HG03558 (cell line): ENCODE data around the gene UQCRH.

Experiments
- ATAC-seq: cut with Tn5 transposase; IDR thresholded peaks from one replicate; pipeline ENCODE4 v1.9.1; 2021; ENCODE audit warnings: moderate number of reproducible peaks; ENCODE audit not compliant: unreplicated experiment; ENCODE audit errors: extremely low read depth

The UQCRH gene

DNA sequence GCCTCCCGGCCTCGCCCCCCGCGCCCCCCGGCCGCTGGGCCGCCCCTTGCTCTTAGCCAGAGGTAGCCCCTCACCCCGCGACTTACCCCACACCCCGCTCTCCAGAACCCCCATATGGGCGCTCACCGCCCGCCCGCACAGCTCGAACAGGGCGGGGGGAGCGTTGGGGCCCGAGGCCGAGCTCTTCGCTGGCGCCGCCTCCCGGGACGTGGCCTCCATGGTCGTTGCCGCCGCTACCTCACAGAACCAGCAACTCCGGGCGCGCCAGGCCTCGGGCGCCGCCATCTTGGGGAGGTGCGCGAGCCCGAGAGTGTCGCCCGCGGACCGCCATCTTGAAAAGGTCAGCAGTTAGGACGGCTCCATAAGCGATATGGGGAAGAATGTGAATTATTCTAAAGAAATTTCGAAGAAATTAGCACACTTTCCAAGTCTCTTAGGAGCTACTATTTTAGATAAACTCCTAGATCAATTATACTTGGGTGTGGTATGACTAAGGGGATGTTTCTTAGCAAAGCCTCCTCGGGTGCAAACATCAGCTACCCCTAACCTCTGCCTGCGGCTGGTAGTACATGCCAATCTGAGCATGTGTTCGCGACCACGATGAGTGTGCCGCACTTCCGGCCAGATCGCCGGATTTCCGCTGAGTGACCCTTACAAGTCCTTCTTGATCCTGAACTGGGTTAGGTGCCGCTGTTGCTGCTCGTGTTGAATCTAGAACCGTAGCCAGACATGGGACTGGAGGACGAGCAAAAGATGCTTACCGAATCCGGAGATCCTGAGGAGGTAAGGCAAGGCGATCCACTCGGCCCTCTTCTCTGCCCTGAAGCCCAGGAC, at the start of gene UQCRH, which contains the start of gene LRRC41:
Gene UQCRH (plus strand): TSS at position 661 of the 834 bp plus-strand sequence. CDS start 69 bp downstream, at position 730.
Gene LRRC41 (minus strand): TSS at position 579 of the 834 bp plus-strand sequence. CDS start 294 bp downstream, at position 285.
- ATAC-seq = peak; percentile 67

DNA sequence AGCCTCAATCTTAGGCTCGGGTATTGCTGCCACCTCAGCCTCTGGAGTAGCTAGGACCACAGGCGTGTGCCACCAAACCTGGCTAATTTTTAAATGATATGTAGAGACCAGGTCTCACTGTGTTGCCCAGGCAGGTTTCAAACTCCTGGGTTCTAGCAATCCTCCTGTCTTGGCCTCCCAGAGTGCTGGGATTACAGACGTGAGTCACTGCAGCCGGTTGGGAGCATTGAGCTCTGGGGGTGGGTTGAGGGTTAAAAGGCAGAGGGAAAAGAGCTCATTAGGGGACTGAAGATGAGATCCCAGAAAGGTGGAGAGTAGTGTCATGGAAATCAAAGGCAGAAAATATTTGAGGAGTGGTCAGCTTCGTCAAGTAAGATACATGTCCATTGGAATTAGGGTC, 48.8 kb upstream of the UQCRH start:
- no peak for ATAC-seq

- ATAC-seq = no peak
Observed at GRCh38 chr1:46256523-46256922, 47.0 kb upstream of the UQCRH start.

DNA sequence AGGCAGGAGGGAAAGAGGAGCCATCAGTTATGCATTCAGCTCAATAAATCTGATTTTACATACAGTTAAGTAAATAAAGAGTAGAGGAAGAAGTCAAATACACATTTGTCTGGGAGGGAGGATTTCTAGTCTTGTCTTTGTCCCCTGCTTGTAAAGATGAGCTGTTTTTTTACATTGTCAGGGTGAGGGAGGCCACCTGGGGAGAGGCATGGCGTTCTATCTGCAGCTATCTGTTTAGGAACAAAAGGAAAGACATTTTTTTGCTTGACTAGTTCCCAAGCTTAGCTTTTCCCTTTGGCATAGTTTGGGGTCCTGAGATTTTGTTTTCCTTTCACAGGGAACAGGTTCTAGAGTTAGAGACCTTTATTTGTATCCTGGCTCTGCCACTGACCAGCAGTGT, 41.0 kb upstream of the UQCRH start:
- no peak for ATAC-seq

DNA sequence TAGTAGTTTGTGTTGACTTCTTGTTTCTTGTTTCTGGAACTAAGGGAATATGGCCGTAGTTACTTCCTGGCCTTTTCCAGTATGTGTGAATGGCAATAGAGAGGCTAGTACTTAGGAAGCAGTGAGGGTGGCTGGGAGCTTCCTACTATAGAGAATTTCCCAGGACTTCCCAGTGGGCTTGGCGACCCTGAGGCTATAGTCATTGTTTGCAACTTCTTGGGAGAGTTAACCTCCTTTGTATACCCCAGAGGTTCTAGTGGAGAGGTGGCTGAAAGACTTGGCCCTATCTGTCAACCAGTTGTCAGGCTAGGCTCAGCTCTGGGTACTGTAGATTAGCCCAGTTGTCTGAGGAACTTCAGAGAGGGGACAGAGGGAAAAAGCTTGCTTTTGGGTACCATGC, 40.4 kb upstream of the UQCRH start:
- ATAC-seq = no peak

DNA sequence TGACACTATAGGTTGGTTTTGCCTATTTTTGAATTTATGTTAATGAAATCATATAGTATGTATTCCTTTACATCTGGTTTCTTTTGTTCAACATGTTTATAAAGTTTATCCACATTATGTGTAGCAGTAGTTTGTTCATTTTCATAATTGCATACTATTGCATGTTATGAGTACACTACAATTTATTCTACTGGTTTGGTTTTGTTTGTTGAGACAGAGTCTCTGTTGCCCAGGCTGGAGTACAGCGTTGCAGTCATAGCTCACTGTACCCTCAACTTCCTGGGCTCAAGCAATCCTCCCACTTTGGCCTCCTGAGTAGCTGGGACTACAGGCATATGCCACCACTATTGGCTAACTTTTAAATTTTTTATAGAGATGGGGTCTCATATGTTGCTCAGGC, 34.9 kb upstream of the UQCRH start:
- ATAC-seq = no peak

GRCh38 chr1:46274225-46275029, 29.1 kb upstream of the UQCRH start:
- ATAC-seq = no peak

GRCh38 chr1:46275030-46275337, 28.5 kb upstream of the UQCRH start:
- ATAC-seq = no peak

DNA sequence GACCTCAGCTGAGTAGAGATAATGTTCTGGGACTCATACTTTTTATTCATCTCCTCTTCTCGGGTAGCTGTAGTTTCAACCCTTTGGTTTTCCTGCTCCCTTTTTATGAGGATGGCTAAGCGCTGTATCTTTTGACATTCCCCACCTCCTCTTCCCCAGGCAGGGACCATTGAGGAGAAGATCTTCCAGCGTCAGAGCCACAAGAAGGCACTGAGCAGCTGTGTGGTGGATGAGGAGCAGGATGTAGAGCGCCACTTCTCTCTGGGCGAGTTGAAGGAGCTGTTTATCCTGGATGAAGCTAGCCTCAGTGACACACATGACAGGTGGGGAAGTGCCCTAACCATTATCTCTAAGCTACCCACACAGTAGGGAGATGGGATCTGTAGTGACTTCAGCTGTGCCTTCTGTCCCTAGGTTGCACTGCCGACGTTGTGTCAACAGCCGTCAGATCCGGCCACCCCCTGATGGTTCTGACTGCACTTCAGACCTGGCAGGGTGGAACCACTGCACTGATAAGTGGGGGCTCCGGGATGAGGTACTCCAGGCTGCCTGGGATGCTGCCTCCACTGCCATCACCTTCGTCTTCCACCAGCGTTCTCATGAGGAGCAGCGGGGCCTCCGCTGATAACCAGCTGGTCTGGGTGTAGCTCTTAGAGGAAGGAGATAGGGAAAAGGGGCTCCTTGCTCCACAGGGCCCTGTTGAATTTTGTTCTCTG, 25.7 kb upstream of the UQCRH start:
- ATAC-seq = no peak

GRCh38 chr1:46278807-46279206, 24.7 kb upstream of the UQCRH start:
- no peak for ATAC-seq

DNA sequence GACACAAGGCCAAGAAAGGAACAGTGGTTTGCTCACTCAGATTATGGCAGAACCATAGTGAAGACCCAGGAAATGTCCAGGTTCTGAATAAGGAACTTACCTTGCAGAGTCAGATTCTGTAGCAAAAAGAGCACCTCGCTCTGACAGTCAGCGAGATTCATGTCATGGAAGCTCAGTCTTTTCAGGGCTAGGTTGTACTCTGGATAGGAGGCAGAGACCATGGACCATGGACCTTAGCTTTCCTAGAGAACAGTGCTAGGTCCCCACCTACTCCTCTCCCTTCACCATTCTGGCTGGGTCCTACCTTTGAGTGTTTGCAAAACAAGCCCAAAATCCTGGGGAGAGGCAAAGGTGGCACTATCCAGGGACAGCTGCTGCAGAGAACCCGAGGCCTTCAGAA, 23.4 kb upstream of the UQCRH start:
- no peak for ATAC-seq

DNA sequence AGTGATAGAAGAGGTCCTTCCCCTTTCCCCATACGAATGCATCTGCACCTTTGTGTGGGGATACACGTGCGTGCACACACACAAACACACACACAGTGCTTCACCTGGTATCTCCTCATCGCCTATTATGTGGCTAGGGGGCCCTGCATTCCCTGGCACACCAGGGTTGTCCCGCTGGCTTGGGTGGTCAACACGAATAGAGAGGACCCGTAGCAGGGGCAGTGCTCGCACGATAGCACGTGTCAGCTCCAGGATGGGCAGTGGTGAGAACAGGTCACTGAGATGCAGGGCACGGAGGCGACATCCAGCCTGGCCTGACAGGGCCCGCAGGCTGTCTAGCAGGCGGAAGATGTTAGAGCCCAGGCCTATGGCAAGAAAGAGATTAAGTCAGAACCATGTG, 22.5 kb upstream of the UQCRH start:
- ATAC-seq = no peak

DNA sequence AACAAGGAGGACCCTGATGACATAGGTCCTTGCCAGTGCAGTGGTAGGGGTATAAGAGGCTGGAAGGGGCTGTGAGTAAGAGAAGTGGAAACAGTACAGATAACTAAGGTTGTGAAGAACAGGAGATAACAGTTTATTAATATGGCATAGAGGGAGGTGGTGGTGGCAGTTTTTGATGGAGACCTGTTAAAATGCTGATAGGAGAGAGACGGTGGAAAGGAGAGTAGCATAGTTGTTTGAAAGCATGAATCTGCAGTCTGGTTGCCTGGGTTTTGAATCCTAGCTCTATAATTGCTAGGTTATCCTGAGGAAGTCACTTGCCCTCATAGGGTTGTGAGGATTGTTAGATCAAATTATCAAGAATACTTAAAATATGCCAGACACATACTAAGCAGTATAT, 19.4 kb upstream of the UQCRH start:
- no peak for ATAC-seq

DNA sequence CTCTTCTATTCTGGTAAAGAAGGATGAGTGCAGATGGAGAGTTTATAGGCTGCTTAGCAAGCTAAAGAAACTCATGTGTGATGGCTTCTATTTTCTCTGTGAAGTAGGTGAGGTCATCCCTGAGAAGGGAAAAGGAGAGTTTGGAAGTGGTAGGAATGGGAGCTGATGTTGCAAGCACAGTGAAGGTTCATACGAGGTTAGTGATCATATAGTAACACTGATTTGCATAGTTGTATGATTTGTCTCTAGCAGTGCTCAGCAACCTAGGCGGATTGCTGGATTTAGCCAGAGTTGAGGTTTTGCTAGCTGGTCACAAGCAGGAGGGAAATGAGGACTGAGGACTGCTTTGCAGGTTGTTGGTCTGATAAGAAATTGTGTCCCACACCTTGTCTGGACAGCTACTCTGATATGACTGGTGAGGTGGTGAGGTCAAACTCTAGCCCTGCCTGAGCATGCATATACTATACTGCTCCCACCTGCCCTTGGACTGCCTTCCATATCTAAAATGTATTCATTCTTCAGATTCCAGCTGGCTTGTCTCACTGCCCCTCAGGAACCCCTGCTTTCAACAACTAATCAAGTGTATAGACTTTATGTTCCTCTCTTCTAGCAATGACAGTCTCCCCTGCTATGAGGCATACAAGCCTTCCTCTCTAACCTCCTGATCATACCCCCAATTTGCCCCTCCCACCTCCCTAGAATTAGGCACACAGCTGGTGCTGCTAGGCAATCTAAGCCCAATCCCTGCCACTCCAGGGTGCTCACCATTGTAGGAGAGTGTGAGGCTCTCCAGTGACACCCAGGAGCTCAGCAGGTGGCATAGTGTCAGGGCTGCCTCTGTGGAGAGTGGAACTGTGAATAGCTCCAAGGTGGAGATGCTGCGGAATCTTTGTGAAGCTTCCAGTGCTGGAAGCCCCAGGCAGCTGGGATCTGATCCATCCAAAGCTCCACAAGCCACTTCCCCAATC, 18.6 kb upstream of the UQCRH start:
- no peak for ATAC-seq

DNA sequence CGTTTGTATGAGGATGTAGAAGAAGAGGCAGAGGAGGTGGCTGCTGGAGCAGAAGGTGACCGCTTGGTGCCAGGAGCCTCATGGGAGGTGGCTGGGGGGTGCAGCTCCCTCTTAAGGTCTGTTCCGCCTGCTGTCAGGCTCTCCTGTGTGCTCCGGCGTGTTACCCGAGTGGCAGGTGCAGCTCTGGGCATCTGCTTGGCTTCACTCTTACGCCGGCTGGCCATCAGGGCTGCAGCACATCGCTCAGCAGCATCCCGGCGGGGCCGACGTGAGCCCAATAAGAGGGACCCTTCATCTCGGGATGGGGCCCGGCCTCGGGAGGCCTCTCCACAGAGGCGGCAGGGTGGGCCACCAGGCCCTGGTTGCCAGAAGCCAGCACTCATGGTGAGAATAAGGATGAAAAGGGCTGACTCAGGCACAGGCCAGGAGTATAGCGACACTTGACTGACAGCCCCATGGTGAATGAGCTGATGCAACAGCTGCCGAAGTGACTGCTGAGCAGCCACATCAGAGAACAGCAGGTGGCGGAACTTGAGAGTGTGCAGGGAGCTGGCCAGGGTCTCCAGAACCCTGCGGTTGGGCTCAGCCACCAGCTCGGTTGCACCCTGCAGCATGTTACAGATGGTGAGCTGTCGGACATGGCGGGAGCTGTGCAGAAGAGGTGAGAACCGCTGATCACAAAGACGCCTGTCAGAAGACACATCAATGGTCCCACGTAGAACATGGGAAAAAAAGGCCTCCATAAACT, 17.6 kb upstream of the UQCRH start:
- no peak for ATAC-seq

DNA sequence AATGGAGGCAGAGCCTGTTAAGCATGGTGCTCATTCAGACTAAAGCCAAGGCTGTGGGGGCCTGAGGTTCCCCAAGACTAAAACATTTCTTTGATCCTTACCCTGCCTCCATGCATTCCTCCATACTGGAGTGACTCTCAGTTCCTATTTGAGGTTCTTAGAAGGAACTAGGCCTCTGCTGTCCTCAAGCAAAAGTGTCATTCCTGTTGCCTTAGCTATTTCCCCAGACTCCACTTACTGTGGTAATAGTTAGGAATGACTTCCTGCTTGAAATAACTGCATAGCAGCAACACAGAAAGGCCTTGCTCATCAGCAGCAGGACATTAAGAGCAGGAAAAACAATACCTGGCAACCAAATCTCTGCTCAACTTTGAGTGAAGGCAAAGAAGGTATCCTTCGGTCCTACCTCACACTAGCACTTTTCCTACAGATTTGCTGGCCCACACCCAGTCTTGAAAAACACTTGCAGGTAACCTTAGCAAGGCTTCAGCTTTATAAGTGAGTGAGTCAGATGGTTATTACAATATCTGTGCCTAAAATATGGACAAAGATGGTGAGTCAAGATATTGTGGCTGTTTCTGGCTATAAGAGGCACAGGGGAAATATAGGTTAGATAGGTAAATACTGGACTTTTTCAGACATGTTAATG, 14.9 kb upstream of the UQCRH start:
- ATAC-seq = no peak

GRCh38 chr1:46289134-46289494, 14.4 kb upstream of the UQCRH start:
- no peak for ATAC-seq

DNA sequence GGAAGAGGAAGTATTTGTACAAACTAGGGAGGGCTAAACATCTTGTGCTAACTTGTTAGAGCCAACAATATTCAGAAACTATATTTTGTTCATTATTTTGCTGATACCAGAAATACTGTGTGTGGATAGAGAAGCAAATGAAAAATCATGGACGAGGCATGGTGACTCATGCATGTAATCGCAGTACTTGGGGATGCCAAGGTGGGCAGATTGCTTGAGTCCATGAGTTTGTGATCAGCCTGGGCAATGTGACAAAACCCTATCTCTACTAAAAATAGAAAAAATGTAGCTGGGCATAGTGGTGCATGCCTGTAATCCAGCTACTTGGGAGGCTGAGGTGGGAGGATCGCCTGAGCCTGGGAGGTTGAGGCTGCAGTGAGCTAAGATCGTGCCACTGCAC, 13.5 kb upstream of the UQCRH start:
- no peak for ATAC-seq

DNA sequence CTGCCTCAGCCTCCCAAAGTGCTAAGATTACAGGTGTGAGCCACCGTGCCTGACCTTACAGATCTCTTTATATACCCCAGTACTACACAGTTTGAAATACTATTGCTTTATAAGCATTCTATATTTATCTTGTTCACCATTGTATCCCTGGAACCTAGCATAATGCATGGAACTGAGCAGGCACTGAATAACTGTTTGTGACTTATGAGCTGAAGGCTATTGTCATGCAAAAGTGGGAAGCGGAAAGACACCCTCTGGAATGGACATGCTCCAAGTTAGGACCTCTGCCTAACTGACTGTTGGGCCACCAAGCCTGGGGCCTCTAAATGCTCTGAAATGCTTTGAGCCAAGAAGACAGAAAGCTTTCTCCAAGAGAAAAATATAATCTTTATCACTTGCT, 8.2 kb upstream of the UQCRH start:
- no peak for ATAC-seq
